Kidney glomerular epithelial cell (primary cell): Measurements from ENCODE around the gene ROBO1.
A peak's percentile ranks its signal among the peaks of the same experiment; 100 is the strongest.

Experiments used
- DNase-seq: peaks from one replicate; lab custom pipeline; 2025; lab: John Stamatoyannopoulos, UW

Gene ROBO1

GRCh38 chr3:79670178-79670577, 97.6 kb downstream of the ROBO1 start:
- DNase-seq = no peak

DNA sequence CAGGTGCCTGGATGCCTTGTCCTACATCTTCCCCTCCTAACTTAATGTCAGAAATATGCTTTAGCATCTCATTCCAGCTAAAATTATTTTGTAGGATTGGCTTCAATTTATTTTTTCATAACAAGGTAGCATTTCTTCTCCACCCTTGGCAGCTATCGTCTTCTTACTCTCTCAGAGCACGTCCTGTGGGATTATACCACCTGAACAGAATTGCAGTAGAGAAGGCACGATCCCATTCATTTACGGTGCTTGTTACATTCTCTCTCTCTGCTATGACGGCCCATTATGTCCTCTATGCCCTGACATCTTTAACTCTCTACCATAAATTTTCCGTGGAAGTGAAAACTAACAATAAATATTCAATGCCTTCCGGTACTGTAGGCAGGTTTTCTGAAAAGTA, 103.3 kb downstream of the ROBO1 start:
- DNase-seq = no peak

- no peak for DNase-seq
Observed at GRCh38 chr3:79661896-79662295, 105.9 kb downstream of the ROBO1 start.

GRCh38 chr3:79657076-79657475, 110.7 kb downstream of the ROBO1 start:
- DNase-seq = no peak

DNA sequence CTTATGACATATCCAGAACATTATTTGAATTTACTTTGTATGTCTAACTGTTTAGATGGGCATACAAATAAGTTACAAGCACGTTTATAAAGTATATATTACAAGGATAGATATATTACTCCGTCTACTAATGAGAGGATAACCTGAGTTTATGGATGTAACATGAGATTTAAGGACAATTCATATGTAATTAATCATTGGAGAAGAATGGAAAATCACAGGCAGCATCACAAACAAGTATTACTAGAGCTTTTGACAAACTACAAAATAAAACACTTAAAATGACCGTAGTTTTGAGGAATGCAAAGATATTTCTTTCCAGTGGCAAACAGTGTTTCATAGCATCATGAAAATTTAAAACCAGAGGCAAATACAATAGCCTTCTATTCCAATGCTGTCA, 113.8 kb downstream of the ROBO1 start:
- no peak for DNase-seq

DNA sequence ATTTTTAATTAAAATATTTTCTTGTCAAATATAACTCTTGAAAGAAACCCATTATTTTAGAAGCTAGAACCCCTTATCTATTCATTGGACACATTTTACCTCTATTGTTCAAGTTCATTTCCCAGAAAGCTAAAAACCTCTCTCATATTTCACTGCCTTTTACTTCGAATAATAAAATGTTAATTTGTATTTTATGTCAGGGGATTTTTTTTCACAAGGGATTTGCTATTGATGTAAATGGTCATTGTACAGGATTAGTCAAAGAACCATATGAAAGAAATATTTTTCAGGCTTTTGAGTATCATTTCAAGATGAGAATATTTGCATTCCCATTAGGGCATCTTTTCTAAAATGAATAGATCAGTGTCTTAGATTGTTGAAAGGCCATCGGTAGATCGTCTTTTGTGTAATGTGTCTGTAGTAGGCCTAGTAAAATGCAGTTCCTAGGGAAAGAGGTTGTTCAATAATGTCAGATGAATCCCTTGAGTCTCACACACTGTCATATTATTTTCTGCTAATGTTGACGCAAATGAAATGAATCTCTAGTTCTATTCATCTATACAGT, 114.5 kb downstream of the ROBO1 start:
- DNase-seq = no peak

DNA sequence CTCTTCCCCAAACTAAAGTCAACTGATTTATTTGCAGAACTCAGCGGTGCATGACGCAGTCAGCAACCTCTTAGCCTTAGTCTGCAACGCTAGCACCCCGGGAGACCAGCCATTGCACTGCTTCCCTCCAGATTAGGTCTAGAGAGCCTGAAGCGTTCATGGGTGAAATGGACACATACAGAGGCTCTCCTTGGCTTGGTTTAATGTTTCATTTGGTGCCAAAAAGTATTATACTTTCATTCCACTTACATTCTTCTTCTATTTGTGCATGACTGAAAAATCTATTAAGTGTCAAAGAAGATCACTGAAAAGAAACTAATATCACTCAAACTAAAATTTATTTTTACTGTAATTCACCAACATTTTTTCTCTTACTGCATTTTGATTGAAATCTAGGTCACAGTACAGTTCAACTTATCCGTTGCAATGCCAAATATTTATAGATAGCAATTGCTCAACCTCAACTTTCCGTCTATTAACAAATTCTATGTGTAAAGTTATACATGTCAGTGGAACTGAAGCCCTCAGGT, 116.2 kb downstream of the ROBO1 start:
- DNase-seq = peak; percentile 58

- no peak for DNase-seq
Observed at GRCh38 chr3:79639855-79640254, 127.9 kb downstream of the ROBO1 start.

DNA sequence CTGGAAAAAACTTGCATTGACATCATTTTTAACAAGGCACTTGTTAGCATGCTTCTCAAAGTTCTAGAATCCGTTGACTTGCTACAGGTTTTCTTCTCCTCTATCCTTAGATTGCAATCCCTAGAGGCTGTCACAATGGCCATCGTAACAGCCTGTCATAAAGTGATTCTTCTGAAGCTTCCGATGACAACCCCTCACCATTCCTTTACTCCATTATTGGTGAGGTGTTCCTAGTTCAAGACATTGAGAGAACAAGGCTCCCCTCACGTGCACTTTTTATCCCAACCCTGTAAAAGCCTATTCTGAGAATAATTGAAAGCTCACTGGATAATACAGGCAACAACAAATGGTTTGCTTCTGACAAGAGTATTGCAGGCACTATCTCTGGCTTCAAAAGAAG, 131.4 kb downstream of the ROBO1 start:
- no peak for DNase-seq

DNA sequence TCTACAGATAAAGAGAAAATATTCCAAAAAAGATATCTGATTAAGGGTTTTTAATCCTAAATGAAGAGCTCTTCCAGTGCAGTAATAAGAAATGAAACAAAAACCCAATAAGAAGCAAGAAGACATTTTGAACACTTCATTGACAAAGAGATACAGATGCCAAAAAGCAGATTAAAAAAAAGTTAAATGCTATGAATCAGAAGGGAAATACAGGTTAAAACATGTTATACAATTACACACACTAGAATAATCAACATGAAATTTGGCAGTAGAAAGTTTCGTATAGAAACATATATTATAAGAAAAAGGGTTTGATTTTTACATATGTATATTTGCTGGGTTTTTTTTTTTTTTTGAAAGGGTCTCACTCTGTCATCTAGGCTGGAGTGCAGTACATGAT, 135.0 kb downstream of the ROBO1 start:
- no peak for DNase-seq

DNA sequence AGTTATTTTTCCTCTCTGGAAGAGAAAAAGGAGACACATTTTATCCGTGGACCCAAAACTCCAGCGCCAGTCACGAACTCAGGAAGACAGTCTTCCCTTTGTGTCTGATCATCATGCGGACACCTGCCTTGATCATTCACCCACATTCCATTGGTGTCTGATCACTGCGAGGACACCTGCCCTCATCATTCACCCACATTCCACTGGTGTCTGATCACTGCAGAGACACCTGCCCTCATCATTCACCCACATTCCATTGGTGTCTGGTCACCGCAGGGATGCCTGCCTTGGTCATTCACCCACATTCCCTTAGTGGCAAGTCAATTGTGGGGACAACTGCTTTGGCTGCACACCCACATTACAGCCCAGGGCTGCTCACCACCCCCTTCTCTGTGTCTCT, 148.9 kb downstream of the ROBO1 start:
- peak; percentile 6 for DNase-seq

GRCh38 chr3:79606414-79606813, 161.4 kb downstream of the ROBO1 start:
- no peak for DNase-seq

DNA sequence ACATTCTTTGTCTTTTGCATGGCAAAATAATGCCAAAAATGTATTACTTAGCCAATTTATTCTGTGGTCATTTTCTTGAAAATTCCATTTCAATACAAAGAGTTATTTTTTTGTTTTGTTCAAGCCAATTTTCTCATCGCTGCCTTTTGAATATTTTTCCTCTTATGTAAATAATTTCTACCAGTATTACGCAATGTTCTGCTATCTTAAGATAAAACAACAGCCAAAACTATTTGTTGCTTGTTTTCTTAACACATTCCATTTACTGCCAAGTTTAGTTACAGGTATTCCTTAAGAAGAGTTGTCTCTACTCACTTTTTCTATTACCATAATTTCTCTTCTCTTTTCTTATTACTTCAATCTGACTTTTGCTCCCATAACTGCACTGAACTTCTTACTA, 163.1 kb downstream of the ROBO1 start:
- DNase-seq = peak; percentile 19

GRCh38 chr3:79602385-79602784, 165.4 kb downstream of the ROBO1 start:
- no peak for DNase-seq

GRCh38 chr3:79598594-79598993, 169.2 kb downstream of the ROBO1 start:
- no peak for DNase-seq

DNA sequence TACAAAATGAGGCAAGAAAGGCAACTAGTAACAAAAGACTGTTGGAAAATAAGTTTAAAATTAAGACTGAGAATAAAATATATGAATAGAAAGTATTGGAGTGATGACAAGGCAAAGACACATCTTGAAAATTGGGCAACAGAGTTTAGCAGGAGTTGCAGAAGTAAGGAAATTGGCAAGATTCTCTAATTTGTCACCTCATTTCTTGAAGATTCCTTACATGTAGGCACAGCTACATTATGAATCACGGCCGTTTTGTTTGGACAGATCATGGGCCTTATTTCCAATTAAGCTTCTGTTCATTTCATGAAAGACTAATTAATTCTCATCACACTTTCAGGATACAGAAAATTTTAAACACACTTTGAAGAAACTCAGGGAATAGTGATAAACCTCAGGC, 170.1 kb downstream of the ROBO1 start:
- DNase-seq = no peak

- no peak for DNase-seq
Observed at GRCh38 chr3:79587150-79587549, 180.6 kb downstream of the ROBO1 start.

DNA sequence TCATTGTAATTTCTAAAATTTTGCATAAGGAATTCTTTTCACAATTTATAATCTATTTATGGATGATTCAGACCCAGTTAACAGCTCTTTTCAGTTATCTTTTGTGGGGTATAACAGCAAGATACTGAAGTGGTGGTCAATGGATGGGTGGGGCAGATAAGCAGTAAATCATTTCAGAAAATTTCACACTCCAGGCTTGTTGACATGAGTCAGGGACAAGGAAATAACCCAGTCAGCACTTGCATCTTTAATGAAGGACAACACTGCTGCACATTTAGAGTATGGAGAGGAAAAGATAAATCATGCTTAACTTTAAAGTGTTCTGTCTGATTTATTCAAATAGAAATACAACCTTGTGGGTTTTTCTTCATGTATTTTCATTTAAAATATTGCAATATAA, 181.6 kb downstream of the ROBO1 start:
- no peak for DNase-seq

GRCh38 chr3:79572930-79573329, 194.9 kb downstream of the ROBO1 start:
- no peak for DNase-seq

GRCh38 chr3:79568938-79569337, 198.9 kb downstream of the ROBO1 start:
- no peak for DNase-seq

DNA sequence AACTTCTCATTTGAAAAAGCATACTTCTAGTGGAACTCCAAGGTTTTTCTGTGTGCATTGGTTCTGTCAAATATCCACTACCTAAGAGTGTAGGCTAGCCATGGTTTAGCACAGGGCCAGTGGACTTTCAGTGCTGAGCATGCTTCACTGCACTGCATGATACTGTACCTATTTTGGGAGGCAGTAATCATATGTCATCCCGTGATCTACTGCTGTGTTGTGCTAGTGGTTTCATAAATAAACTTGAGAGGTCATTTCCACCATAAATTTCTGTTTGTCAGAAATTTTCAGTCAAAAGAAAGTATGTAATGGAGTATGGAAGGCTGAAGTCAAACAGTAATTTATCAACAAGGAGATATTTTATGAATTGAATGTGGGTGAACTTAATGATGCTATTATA, 203.6 kb downstream of the ROBO1 start:
- peak; percentile 58 for DNase-seq

GRCh38 chr3:79560698-79561097, 207.1 kb downstream of the ROBO1 start:
- no peak for DNase-seq

DNA sequence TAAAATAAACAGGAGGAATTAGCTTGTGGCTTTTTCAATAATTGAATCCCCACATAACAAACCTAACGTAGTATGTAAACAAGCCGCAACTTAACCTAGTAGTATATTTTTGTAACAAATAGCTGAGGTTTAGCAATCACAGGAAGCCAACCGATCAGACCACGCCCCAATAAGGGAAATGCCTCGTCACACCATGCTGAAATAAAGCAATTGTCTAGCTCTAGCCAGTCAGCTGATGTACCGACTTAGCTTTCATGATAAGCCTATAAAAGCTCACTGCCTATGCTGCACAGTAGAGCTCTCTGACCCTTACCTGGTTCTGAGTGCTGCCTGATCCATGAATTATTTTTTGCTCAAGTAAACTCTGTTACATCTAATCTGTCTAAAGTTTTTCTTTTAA, 208.9 kb downstream of the ROBO1 start:
- DNase-seq = no peak

- no peak for DNase-seq
Observed at GRCh38 chr3:79555655-79556054, 212.1 kb downstream of the ROBO1 start.

DNA sequence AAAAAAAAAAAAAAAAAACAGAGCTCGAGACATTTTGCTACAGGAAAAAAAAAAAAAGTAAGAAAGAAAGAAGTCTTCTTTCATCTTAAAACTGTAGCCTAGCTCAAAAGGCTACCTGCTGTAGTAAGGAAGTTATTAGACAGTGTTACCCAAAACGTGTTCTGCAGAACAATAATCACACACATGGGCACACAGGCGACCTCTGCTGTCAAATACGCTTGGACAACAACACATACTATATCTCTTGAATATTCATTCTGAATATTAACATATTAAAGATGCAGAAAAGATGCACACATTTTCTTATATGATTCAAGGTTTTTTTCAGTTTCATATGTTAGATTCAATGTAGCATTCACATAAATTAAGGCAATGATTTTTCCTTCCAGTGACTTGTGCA, 215.8 kb downstream of the ROBO1 start:
- no peak for DNase-seq
